ENCODE results near the gene IKZF5.

DNA sequence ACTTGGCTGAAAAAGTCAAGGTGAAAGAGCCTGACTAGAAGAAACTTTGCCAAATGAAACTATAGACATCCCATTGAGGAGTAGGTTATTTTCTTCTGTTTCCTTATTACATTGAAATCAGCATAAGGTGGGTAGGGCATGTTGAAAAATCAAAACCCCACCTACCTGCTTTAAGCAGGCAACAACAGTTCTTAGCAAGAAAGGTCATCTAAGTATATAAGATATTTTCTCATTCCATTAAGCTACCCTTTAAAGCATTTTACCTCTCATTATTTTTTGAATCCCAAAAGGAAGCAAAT, 31.0 kb upstream of the IKZF5 start:
- TF ChIP-seq, protein P1, sequence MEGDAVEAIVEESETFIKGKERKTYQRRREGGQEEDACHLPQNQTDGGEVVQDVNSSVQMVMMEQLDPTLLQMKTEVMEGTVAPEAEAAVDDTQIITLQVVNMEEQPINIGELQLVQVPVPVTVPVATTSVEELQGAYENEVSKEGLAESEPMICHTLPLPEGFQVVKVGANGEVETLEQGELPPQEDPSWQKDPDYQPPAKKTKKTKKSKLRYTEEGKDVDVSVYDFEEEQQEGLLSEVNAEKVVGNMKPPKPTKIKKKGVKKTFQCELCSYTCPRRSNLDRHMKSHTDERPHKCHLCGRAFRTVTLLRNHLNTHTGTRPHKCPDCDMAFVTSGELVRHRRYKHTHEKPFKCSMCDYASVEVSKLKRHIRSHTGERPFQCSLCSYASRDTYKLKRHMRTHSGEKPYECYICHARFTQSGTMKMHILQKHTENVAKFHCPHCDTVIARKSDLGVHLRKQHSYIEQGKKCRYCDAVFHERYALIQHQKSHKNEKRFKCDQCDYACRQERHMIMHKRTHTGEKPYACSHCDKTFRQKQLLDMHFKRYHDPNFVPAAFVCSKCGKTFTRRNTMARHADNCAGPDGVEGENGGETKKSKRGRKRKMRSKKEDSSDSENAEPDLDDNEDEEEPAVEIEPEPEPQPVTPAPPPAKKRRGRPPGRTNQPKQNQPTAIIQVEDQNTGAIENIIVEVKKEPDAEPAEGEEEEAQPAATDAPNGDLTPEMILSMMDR (tag by site-specific recombination; IDR thresholded peaks at IDR 0.05), result no peak
- no peak for TF ChIP-seq SP7 (tag by site-specific recombination; IDR thresholded peaks at IDR 0.05)
- TF ChIP-seq SP3 (tag by site-specific recombination; IDR thresholded peaks at IDR 0.05), result no peak
- no peak for TF ChIP-seq YY1 (tag by site-specific recombination; IDR thresholded peaks at IDR 0.05)

Measured in HEK293 (cell line).